H1 (cell line): ENCODE data around the gene CTNNA3. TPM values are rescaled to one million over a fixed set of nuclear protein-coding genes. Genes with fewer than 3 reads are reported as not detected.

Source experiments
- CTCF ChIA-PET: fragments of 300-600 bp; sonication (Branson Sonifier 250); formaldehyde crosslinking; loops from one replicate; lab custom pipeline; 2021; ENCODE audit not compliant: partially characterized antibody; lab: Charles Lee
- POLR2A ChIA-PET: fragments of 300-600 bp; sonication (Branson Sonifier 250); formaldehyde crosslinking; loops from one replicate; lab custom pipeline; 2021; ENCODE audit warnings: inconsistent platforms; ENCODE audit not compliant: partially characterized antibody; lab: Charles Lee
- DNase-seq, 2 experiments: peaks; one replicate each; pipeline versions ENCODE4 v3.0.0 to v3.0.0-alpha.2; 2010 to 2022; ENCODE audit warnings: low spot score in 2 of 2, low read depth in 1 of 2, mixed read lengths in 1 of 2
- FAIRE-seq: peaks from 2 replicates; lab custom pipeline; 2011; peaks lifted over from hg19 to GRCh38; lab: Jason Lieb, UNC
- H2AFZ ChIP-seq: 2 replicates; pipeline ENCODE4 v1.8.1; 2012; ENCODE audit warnings: low read length, inconsistent platforms
- H2AK5ac ChIP-seq: 2 replicates; pipeline ENCODE4 v1.6.1; 2013; ENCODE audit warnings: low read depth, low read length
- H2BK120ac ChIP-seq: replicated peaks from 2 replicates; pipeline ENCODE3; 2013; ENCODE audit warnings: low read depth, low read length, inconsistent platforms
- H2BK12ac ChIP-seq: 2 replicates; pipeline ENCODE4 v1.6.1; 2013; ENCODE audit warnings: low read depth, low read length
- H2BK15ac ChIP-seq: 2 replicates; pipeline ENCODE4 v1.6.1; 2013; ENCODE audit warnings: low read length
- H2BK20ac ChIP-seq: 2 replicates; pipeline ENCODE4 v1.6.1; 2013; ENCODE audit warnings: low read length
- H2BK5ac ChIP-seq: 2 replicates; pipeline ENCODE4 v1.6.1; 2013; ENCODE audit warnings: low read depth, low read length
- H3K14ac ChIP-seq: 2 replicates; pipeline ENCODE4 v1.6.1; 2013; ENCODE audit warnings: inconsistent platforms; ENCODE audit not compliant: insufficient read length
- H3K18ac ChIP-seq: 2 replicates; pipeline ENCODE4 v1.6.1; 2013; ENCODE audit warnings: low read length; ENCODE audit errors: extremely low read depth
- H3K23ac ChIP-seq: 2 replicates; pipeline ENCODE4 v1.6.1; 2013; ENCODE audit warnings: inconsistent platforms; ENCODE audit not compliant: insufficient read length
- H3K23me2 ChIP-seq: 2 replicates; pipeline ENCODE4 v1.6.1; 2013; ENCODE audit warnings: low read depth, low read length
- H3K27ac ChIP-seq: 2 replicates; pipeline ENCODE4 v1.6.1; 2011; ENCODE audit warnings: low read depth, low read length, inconsistent platforms
- H3K27me3 ChIP-seq, 4 experiments: replicated peaks in 1 of 4; 1 replicate in 1 of 4; 2 replicates in 3 of 4; pipeline versions ENCODE4 v1.6.1 to v1.8.1; 2011 to 2013; ENCODE audit warnings: low read length in 3 of 4, mild to moderate bottlenecking in 3 of 4, inconsistent platforms in 2 of 4, mixed read lengths in 2 of 4, moderate library complexity in 1 of 4; ENCODE audit not compliant: control insufficient read depth in 3 of 4, insufficient read depth in 3 of 4; ENCODE audit errors: extremely low read depth in 1 of 4
- H3K36me3 ChIP-seq, 4 experiments: 2 replicates each; pipeline versions ENCODE4 v1.6.1 to v1.8.1; 2011 to 2013; ENCODE audit warnings: mild to moderate bottlenecking in 4 of 4, low read length in 3 of 4, moderate library complexity in 2 of 4, control low read depth in 1 of 4, inconsistent platforms in 1 of 4; ENCODE audit not compliant: insufficient read depth in 4 of 4, control insufficient read depth in 2 of 4
- H3K4ac ChIP-seq: replicated peaks from 2 replicates; pipeline ENCODE3; 2013; ENCODE audit warnings: low read length, low read depth, mixed read lengths, inconsistent platforms; ENCODE audit not compliant: insufficient read length
- H3K4me1 ChIP-seq, 4 experiments: replicated peaks in 1 of 4; 1 replicate in 1 of 4; 2 replicates in 3 of 4; pipeline versions ENCODE4 v1.6.1 to v1.8.1; 2011 to 2013; ENCODE audit warnings: low read length in 3 of 4, inconsistent platforms in 2 of 4, mixed read lengths in 1 of 4; ENCODE audit not compliant: insufficient read depth in 4 of 4, control insufficient read depth in 3 of 4
- H3K4me2 ChIP-seq, 2 experiments: 2 replicates each; pipeline versions ENCODE4 v1.6.1 to v1.8.1; 2011 to 2013; ENCODE audit warnings: low read depth in 2 of 2, low read length in 2 of 2, control low read depth in 1 of 2, inconsistent platforms in 1 of 2, mild to moderate bottlenecking in 1 of 2; ENCODE audit not compliant: insufficient read depth in 1 of 2
- H3K4me3 ChIP-seq, 4 experiments: fragments of 200-600, 300-600 bp in 1 of 4; sonication (generic), shearing (Covaris generic), sonication (Bioruptor Twin) in 1 of 4; 2 replicates each; pipeline versions ENCODE4 v1.5.1 to v1.8.1; 2011 to 2016; ENCODE audit warnings: low read length in 4 of 4, low read depth in 3 of 4, control low read depth in 2 of 4, inconsistent platforms in 2 of 4, mild to moderate bottlenecking in 2 of 4, mixed read lengths in 1 of 4, moderate library complexity in 1 of 4; ENCODE audit not compliant: insufficient read depth in 2 of 4; ENCODE audit errors: extremely low read depth in 1 of 4
- H3K56ac ChIP-seq: replicated peaks from 2 replicates; pipeline ENCODE3; 2013; ENCODE audit warnings: low read depth, mild to moderate bottlenecking, mixed read lengths, low read length, inconsistent platforms; ENCODE audit not compliant: insufficient read length
- H3K79me1 ChIP-seq: 2 replicates; pipeline ENCODE4 v1.6.1; 2013; ENCODE audit warnings: low read depth, low read length, control low read depth
- H3K79me2 ChIP-seq, 2 experiments: 2 replicates each; pipeline versions ENCODE4 v1.6.1 to v1.8.1; 2012 to 2013; ENCODE audit warnings: low read length in 2 of 2, mild to moderate bottlenecking in 2 of 2, inconsistent platforms in 1 of 2; ENCODE audit not compliant: insufficient read depth in 2 of 2, control insufficient read depth in 1 of 2
- H3K9ac ChIP-seq, 4 experiments: replicated peaks in 1 of 4; 1 replicate in 1 of 4; 2 replicates in 3 of 4; pipeline versions ENCODE4 v1.6.1 to v1.8.1; 2011 to 2013; ENCODE audit warnings: low read depth in 3 of 4, low read length in 3 of 4, control low read depth in 2 of 4, mild to moderate bottlenecking in 2 of 4, moderate library complexity in 2 of 4, inconsistent platforms in 1 of 4; ENCODE audit errors: extremely low read depth in 1 of 4
- H3K9me3 ChIP-seq, 2 experiments: 2 replicates each; pipeline versions ENCODE4 v1.6.1 to v1.8.1; 2012 to 2013; ENCODE audit warnings: mild to moderate bottlenecking in 2 of 2, moderate library complexity in 2 of 2, control low read depth in 1 of 2, inconsistent platforms in 1 of 2, low read depth in 1 of 2, low read length in 1 of 2, mixed read lengths in 1 of 2; ENCODE audit not compliant: insufficient read depth in 2 of 2
- H4K20me1 ChIP-seq, 2 experiments: replicated peaks in 1 of 2; 2 replicates each; pipeline versions ENCODE3 to v1.8.1; 2011 to 2013; ENCODE audit warnings: inconsistent platforms in 2 of 2, low read length in 2 of 2, mild to moderate bottlenecking in 1 of 2; ENCODE audit not compliant: insufficient read depth in 2 of 2, control insufficient read depth in 1 of 2
- H4K5ac ChIP-seq: 2 replicates; pipeline ENCODE4 v1.6.1; 2013; ENCODE audit warnings: low read length, low read depth, mixed read lengths, inconsistent platforms; ENCODE audit not compliant: insufficient read length
- H4K8ac ChIP-seq: 2 replicates; pipeline ENCODE4 v1.8.0; 2013; ENCODE audit warnings: mild to moderate bottlenecking, moderate library complexity, low read length, inconsistent platforms; ENCODE audit not compliant: insufficient read depth; ENCODE audit errors: extremely low read depth
- H4K91ac ChIP-seq: replicated peaks from 2 replicates; pipeline ENCODE3; 2013; ENCODE audit warnings: low read length, mixed read lengths, inconsistent platforms; ENCODE audit not compliant: insufficient read length
- GABPA ChIP-seq: IDR thresholded peaks from 2 replicates; pipeline ENCODE4 v1.6.1; 2011; ENCODE audit warnings: mild to moderate bottlenecking, low read length, moderate library complexity, borderline replicate concordance; ENCODE audit not compliant: insufficient read depth
- NANOG ChIP-seq: IDR thresholded peaks from 2 replicates; pipeline ENCODE4 v1.6.1; 2011; ENCODE audit warnings: low read length, low read depth, mild to moderate bottlenecking, inconsistent platforms; ENCODE audit not compliant: insufficient read depth, poor library complexity, severe bottlenecking
- SIX5 ChIP-seq: IDR thresholded peaks from 2 replicates; pipeline ENCODE4 v1.6.1; 2011; ENCODE audit warnings: mild to moderate bottlenecking, low read depth, low read length
- TEAD4 ChIP-seq: IDR thresholded peaks from 2 replicates; pipeline ENCODE4 v1.6.1; 2012; ENCODE audit warnings: low read depth, low read length, inconsistent platforms, mixed read lengths
- WGBS, 2 experiments: shearing (Covaris generic) in 1 of 2; methylation state at CpG; one replicate each; pipeline versions ENCODE4 v1.1.6 to v1.1.7; 2013 to 2015; ENCODE audit warnings: low lambda C conversion rate in 2 of 2, mixed read lengths in 2 of 2, inconsistent platforms in 1 of 2, low coverage in 1 of 2, missing lambda C conversion rate in 1 of 2; ENCODE audit not compliant: insufficient replicate concordance in 2 of 2, insufficient coverage in 1 of 2, insufficient read length in 1 of 2; ENCODE audit errors: extremely low coverage in 1 of 2, missing lambda C conversion rate in 1 of 2; 5-methylcytosine and 5-hydroxymethylcytosine counted together
- polyA plus RNA-seq, 7 experiments: library from polyadenylated mRNA; depleted of rRNA in 3 of 7; stranded (reverse) in 5 of 7; unstranded in 2 of 7; fragments of >200 nt in 5 of 7; fragments of 200-250 nt in 2 of 7; gene quantifications; 1 replicate in 5 of 7; 2 replicates in 1 of 7; 4 replicates in 1 of 7; pipeline versions ENCODE4 v1.2.1 to v1.2.3, GENCODE V29; 2011 to 2013; ENCODE audit warnings: missing spikeins in 2 of 7, mixed read lengths in 2 of 7
- total RNA-seq: library from RNA; stranded (reverse); fragmentation: NEBNext Ultra II Directional; extraction: Animal tissue kit (Norgen Biotek cat#: 25700); gene quantifications from 2 replicates; pipeline ENCODE4 v1.2.1, GENCODE V29; 2021

CTNNA3 gene
- total and polyA plus RNA-seq, 2 of the 8 experiments (the other 6 are each of a cell fraction or from before 2014, with no cell fraction given) = 1.3 to 1.5 TPM

DNA sequence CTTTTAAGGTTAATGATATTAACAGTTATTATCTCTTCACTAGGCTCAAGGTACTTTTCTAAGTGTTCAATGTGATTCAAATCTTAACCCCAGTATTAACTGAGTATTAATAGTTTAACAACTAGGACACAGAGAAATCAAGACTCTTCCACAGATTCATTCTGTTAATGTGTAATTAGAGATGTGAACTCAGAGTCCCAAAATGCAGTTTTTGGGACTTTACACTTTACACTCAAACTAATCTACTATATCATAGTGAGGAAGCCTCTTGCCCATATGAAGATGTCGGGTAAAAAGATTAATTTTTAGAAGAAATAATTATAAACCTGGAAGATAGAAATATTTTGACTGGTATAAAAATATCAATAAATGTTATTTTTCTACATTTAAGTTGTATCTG is 1414.7 kb downstream of the CTNNA3 start:
- Histone ChIP-seq H3K79me2 (no peaks in the 10 kb centered on the region), H3K79me1 (no peaks in the 10 kb centered on the region)
- POLR2A ChIA-PET = no interaction called here
- no peak for TF ChIP-seq NANOG
- no peak for TF ChIP-seq GABPA
- TF ChIP-seq SIX5 = no peak
- TF ChIP-seq TEAD4 = no peak

More for the DNA sequence above, 1414.7 kb downstream of the CTNNA3 start:
- no peak overlapping the region for H2AFZ ChIP-seq
- no peak overlapping the region for H2AK5ac ChIP-seq
- no peaks in the 10 kb centered on the region for H4K20me1 ChIP-seq
- no peak overlapping the region for H4K5ac ChIP-seq
- H3K23me2 ChIP-seq = no peaks in the 10 kb centered on the region
- H4K91ac ChIP-seq = no peak overlapping the region
- H4K8ac ChIP-seq = no peak overlapping the region
- H3K14ac ChIP-seq = no peak overlapping the region
- H2BK15ac ChIP-seq = no peak overlapping the region
- no peak overlapping the region for H2BK120ac ChIP-seq
- H2BK12ac ChIP-seq = no peak overlapping the region
- FAIRE-seq (no peak), DNase-seq (no peak)
- no peak overlapping the region for H3K4me2 ChIP-seq
- no peaks in the 10 kb centered on the region for H3K27me3 ChIP-seq
- CTCF ChIA-PET = interaction anchor here (0.7 kb wide), 1 partner anchor 321 kb away, joined by 3 read pairs; no protein-coding TSS in a partner anchor
- H3K56ac ChIP-seq = no peak overlapping the region
- no peak overlapping the region for H3K4ac ChIP-seq
- H3K23ac ChIP-seq = no peak overlapping the region
- no peaks in the 10 kb centered on the region for H3K9me3 ChIP-seq
- no peak overlapping the region for H2BK20ac ChIP-seq
- WGBS, 2 experiments = 100% methylated on average over 1 of the region's 1 CpG; no CpG with 5 or more reads in 1 of the 2 experiments
- H3K4me3 ChIP-seq = no peak overlapping the region
- no peak overlapping the region for H3K27ac ChIP-seq
- H3K4me1 ChIP-seq = peaks cover 0 to 5% (median 2%) of the 10 kb centered on the region in 4 experiments; a peak in 2 of 7 replicates
- H2BK5ac ChIP-seq = no peak overlapping the region
- no peaks in the 10 kb centered on the region for H3K36me3 ChIP-seq
- no peak overlapping the region for H3K18ac ChIP-seq
- no peak overlapping the region for H3K9ac ChIP-seq
